GM04503 (cell line): ENCODE results near the gene SPCS1.

Source experiments
- DNase-seq: peaks from one replicate; pipeline ENCODE4 v3.0.0-alpha.2; 2012; ENCODE audit warnings: low read depth

SPCS1 gene

DNA sequence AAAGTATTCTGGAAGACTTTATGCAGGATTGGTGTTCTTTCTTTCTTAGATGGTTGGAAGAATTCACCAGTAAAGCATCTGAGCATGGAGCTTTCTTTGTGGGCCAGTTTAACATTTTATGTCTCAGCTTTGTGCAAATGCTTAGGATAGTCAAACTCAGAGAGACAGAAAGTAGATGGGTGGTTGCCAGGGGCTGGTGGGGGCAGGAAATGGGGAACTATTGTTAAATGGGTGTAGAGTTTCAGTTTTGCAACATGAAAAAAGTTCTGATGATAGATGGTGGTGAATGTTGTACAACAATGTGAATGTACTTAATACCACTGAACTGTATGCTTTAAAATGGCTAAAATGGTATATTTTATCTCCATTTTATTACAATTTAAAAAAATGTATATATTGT is 24.8 kb downstream of the SPCS1 start:
- no peak for DNase-seq

DNA sequence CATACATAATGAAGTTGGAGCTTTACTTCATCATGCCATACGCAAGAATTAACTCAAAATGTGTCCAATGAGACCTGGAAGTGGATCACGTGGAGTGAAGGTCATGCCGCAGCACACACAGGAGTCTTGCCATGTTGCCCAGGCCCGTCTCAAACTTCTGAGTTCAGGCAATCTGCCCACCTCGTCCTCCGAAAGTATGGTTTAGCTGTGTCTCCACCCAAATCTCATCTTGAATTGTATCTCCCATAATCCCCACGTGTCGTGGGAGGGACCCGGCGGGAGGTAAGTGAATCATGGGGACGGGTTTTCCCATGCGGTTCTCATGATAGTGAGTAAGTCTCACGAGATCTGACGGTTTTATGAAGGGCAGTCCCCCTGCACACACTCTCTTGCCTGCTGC is 25.7 kb downstream of the SPCS1 start:
- no peak for DNase-seq

DNA sequence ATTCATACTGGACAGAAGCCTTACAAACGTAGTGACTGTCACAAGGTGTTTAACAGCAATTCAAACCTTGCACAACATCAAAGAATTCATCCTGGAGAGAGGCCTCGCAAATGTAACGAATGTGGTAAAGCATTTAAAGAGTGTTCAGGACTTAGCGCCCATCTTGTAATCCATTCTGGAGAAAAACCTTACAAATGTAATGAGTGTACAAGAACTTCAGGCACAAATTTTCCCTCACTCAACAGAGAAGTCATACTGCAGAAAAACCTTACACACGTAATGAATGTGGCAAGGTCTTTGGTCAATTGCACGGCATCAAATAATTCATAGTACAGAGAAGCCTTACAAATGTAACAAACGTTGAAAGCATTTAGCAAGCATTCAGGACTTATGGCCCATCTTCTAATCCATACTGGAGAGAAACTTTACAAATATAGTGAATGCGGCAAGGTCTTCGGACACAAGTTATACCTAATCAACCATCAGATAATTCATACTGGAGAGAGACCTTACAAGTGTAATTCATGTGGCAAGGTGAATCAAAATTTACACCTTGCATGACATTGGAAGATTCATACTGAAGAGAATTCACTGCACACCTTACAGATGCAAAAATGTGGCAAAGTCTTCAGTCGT is 27.5 kb downstream of the SPCS1 start:
- DNase-seq: no peak

DNA sequence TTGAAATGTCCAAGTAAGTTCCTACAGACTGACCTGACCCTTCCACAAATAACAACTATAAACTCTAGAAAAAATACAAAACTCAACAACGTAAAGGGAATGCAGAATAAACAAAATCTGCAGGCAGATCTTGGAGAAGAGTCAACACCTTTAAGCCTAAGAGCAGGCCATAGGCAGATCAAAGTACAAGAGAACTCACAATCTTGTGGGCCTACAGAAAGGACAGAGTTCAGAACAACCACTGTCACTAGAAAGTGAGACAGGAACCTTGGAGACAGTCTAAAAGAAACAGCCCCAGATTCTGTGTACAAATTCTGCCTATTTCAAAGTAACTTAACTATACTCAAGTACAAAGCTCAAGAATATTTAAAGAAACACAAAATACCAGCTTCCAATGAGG is 33.8 kb downstream of the SPCS1 start:
- DNase-seq: no peak

DNA sequence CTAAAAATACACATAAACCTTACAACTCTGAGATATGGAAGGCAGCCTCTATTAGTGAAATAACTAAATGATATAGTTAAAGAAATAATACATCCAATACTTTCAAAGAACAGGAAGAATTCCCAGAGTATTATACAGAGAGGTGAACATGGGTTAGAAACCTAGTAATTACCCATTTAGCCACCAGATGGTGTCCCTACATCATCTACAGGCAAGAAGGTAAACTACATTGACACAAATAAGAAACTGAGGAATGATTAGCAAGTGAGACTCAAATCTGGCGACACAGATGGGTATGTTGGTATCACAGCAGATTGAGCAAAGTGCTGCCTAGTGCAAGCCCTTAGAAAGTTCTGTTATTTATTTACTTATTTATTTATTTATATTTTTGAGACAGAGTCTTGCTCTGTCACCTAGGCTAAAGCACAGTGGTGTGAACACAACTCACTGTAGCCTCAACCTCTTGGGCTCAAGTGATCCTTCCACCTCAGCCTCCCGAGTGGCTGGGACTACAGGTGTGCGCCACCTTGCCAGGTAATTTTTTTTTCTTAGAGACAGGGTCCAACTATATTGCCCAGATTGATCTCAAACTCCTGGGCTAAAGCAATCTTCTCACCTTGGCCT is 36.6 kb downstream of the SPCS1 start:
- no peak for DNase-seq

DNA sequence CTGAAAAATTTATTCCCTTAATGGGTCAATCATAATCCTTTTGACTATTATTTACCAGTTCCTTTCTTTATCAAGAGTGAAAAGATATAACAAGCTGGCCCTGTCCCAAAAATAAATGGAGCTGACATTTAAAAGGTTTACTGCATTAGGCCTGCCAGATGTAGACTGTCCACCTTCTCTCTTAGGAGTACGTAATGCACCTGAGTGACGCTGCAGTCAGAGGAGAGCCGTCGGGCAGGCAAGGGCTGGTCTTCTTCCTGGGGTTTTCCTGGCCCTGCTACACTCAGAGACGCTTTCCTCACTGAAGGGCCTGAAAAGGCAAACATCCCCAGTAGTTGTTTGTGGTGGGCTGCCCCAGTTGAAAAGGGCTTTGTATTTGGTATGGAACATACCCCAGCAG is 37.2 kb downstream of the SPCS1 start:
- DNase-seq: no peak

DNA sequence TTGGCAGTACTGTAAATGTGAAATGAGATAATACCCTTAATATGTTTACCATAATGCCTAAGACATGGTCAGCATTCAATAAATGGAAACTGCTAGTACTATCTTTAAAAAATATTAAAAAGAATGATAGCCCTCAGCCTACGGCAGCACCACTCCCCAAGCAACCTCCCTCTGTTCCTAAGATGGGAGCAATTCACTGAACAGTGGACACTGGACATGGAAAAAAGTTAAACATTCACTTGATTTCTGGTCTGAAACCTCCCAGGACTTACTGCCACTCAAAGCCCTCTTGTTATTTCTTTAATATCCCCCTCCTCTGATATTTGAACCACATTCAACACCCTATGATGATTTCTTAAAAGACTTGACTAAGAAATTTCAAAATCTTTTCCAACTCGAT is 37.8 kb downstream of the SPCS1 start:
- DNase-seq: no peak

DNA sequence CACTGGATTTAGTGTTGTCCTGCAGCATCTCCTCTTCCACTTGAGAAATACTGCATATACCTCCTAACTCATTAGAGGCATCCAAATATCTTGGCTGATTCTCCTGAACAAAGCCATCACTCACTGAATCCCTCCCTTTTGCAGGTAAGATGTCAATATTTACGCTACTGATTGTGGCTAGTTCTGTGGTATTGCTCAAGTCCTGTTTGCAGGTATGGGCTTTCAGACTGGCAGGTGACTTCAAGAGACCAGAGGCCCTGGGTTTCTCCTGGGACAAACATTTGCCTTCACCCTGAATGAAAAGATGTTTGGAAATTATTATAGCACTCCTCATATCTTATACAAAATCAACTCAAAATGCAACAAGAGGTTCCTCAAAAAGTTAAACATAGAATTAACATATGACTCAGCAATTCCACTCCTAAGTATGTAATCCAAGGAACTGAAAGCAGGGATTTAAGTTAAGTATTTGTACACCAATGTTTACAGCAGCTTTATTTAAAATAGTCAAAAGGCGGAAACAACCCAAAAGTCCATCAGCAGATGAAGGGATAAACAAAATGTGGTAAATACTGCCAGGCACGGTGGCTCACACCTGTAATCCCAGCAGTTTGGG is 46.2 kb downstream of the SPCS1 start:
- DNase-seq: no peak

DNA sequence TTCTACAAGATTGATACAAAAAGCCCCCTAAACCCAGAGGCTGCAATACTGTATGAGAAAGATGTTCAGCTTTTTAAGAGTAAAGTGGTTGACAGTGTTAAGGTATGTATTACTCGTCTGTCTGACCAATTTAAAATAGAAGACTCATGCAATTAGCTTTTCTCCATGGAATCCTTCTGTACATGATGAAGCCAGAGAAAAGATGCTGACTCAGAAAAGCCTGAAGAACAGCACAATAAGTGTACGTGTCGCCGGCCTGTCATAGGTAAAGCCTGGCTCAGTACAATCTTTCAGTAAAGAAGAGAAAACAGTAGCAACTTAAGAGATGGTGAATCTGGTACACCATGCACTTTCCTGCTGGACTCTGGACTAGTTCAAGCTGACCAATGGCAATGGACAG is 48.5 kb downstream of the SPCS1 start:
- DNase-seq: no peak

DNA sequence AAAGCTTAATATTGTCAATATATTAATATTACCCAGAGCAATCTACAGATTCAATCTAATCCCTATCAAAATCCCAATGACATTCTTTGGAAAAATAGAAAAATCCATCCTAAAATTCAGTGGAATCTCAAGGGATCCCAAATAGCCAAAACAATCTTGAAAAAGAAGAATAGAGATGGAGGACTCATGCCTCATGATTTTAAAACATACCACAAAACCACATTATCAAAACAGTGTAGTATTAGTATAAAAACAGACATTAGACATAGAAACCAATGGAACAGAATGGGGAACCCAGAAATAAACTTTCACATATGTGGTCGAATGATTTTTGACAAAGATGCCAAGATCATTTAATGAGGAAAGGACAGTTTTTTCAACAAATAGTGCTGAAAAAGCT is 50.2 kb downstream of the SPCS1 start:
- DNase-seq: no peak
